HG02623 (cell line): ENCODE data around the gene DOCK1.
"Not testable (repeated sequence)": the region's sequence is repeated elsewhere in the genome, so short reads cannot be mapped to it uniquely, and the experiment has no call there.

Experiments used
- ATAC-seq: cut with Tn5 transposase; IDR thresholded peaks from one replicate; pipeline ENCODE4 v1.9.1; 2021; ENCODE audit warnings: moderate library complexity; ENCODE audit not compliant: unreplicated experiment

The DOCK1 gene

GRCh38 chr10:126904818-126905701 lies at the start of gene DOCK1:
TSS of gene DOCK1 (plus strand) at chr10:126905428. CDS start at chr10:126905518, 90 bp downstream.
- no peak for ATAC-seq

DNA sequence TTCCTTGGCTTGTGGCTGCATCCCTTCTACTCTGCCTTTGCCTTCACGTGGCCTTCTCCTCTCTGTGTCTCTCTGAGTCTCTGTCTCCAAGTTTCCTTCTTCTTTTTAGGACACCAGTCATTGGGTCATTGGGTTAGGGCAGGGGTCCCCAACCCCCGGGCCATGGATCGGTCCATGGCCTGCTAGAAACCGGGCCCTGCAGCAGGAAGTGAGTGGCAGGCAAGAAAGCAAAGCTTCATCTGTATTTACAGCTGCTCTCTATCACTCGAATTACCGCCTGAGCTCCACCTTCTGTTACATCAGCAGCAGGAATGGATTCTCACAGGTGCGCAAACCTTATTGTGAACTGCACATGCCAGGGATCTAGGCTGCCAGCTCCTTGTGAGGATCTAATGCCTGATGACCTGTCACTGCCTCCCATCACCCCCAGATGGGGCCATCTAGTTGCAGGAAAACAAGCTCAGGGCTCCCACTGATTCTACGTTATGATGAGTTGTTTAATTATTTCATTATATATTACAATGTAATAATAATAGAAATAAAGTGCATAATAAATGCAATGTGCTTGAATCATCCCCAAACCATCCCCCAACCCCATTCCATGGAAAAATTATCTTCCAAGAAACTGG lies 47.9 kb upstream of the DOCK1 start:
- no peak for ATAC-seq

DNA sequence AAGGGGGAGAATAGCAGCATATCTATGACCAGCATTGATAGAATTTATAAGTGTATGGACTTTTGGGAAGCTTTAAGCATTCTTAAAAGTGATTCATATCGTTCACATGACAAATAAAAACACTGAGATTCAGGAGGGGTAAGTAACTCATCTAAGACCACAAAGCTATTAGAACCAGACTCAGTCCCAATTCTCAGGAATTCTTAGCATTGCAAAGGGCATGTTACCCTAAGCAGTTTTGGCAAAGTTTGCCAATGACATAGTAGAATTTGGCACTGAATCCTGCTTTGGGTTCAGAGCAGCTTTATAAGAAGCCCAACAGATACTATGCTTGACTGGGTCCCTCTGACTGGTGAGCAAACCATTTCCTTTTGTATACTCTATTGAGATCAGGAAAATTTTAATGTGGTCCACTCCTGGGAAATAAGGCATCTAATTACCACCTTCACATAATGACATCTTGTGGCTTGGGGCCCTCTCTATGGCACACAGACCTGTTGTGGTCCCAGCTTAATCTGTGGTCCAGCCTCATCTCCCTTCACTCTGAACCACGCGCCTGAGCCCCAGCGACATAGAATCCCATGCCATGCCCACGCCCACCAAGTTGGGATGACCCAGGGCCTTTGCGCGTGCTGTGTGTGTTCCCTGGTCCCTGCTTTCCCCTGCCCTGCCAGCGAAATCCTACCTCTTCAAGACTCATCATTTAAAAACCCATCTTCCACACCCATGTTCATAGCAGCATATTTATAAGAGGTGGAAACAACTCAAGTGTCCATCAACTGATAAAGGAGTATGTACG lies 37.5 kb upstream of the DOCK1 start:
- no peak for ATAC-seq

GRCh38 chr10:126868371-126868770 lies 36.9 kb upstream of the DOCK1 start:
- ATAC-seq, result no peak

DNA sequence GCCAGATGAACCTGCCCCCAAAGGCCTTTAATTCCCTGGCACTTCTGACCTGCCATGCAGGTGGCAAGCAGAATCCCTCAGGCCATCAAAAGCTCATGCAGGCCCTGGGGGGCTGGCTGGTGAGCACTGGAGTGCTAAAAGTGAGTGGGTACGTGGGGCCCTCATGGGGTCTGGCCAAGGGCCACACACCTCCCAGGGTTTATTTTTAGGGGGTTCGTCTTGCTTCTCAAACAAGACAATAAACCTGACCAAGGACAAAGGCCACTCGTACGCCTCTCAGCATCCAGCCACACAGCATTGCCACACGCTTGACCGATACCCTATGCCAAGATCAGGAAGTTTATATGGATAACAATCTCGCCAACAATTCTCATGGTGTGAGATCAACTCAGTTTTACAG lies 33.1 kb upstream of the DOCK1 start:
- no peak for ATAC-seq

- no peak for ATAC-seq
Measured at GRCh38 chr10:126872768-126873167, 32.5 kb upstream of the DOCK1 start.

DNA sequence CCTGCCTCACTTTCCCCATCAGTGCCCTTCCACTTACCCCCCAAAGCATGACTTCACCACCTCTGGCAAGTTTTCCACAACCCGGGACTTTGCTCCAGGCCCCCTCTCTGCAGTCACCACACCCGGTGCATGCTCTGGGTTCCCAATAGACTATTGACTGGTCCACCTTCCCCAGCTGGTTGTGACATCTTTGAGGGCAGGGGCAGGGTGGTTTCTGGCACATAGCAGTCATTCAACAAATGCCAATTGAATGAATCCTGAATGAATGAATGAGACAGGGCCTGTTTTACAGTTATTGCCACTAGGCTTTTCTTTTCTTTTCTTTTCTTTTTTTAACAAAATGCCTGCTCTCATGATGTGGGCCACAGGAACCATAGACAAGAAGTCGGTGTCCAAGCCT lies 28.8 kb upstream of the DOCK1 start:
- no peak for ATAC-seq

GRCh38 chr10:126877390-126877789 lies 27.8 kb upstream of the DOCK1 start:
- no peak for ATAC-seq

DNA sequence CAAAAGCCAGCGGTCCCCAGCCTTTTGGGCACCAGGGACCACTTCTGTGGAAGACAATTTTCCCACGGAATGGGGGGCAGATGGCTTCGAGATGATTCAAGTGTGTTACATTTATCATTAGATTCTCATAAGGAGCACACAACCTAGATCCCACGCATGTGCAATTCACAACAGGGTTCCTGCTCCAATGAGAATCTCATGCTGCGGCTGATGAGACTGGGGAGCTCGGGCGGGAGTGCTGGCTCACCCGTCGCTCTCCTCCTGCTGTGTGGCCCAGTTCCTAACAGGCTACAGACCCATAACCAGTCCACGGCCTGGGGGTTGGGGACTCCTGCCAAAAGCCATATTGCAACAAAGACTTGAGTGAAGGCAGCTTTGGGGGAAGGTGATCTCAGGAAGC lies 26.6 kb upstream of the DOCK1 start:
- ATAC-seq, result no peak

- no peak for ATAC-seq
Measured at GRCh38 chr10:126880926-126881325, 24.3 kb upstream of the DOCK1 start.

DNA sequence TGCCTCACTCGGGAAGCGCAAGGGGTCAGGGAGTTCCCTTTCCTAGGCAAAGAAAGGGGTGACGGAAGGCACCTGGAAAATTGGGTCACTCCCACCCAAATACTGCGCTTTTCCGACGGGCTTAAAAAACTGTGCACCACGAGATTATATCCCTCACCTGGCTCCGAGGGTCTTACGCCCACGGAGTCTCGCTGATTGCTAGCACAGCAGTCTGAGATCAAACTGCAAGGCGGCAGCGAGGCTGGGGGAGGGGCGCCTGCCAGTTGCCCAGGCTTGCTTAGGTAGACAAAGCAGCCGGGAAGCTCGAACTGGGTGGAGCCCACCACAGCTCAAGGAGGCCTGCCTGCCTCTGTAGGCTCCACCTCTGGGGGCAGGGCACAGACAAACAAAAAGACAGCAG lies 23.2 kb upstream of the DOCK1 start:
- ATAC-seq, result not testable (repeated sequence)

GRCh38 chr10:126888436-126888835 lies 16.8 kb upstream of the DOCK1 start:
- ATAC-seq, result not testable (repeated sequence)

DNA sequence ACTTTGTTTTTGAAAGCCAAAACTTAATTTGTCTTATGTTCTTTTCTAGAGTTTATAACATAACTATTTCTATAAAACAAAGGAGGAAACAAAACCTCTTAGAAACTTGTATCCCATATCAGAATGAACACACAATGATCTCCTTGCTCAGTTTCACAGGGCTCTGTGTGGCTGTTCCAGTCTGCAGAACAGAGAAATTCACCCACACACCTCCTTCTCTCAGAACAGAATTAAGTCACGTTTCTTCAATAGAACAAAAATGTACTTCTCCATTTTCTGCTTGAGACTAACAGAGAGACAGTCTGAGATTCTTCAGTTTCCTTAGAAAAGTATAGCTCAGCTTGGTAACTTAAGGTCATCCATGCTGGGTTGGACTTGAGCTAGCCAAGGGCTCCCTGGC lies 15.8 kb upstream of the DOCK1 start:
- no peak for ATAC-seq

- ATAC-seq, result not testable (repeated sequence)
Measured at GRCh38 chr10:126890797-126891196, 14.4 kb upstream of the DOCK1 start.

GRCh38 chr10:126892226-126893175 lies 12.7 kb upstream of the DOCK1 start:
- no peak for ATAC-seq

DNA sequence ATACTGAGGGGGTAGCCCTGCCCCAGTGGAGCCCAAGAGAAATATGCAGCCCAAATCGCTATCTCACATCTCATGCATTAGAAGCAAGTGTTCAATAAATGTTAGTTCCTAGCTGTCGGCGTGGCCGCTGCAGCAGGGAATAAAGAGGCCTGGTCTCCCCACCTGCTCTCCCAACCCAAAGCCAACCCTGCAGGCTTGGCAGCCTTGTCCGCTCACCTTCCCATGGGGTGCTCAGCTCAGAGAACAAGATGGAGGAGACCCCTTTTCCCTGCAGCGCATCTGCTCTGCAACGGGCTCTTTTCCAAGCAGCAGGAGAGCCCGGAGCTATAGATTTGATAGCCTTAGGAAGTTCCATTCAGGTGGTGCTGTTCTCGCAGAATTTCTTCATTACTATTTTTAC lies 12.0 kb upstream of the DOCK1 start:
- no peak for ATAC-seq

- no peak for ATAC-seq
Measured at GRCh38 chr10:126893841-126894240, 11.4 kb upstream of the DOCK1 start.

DNA sequence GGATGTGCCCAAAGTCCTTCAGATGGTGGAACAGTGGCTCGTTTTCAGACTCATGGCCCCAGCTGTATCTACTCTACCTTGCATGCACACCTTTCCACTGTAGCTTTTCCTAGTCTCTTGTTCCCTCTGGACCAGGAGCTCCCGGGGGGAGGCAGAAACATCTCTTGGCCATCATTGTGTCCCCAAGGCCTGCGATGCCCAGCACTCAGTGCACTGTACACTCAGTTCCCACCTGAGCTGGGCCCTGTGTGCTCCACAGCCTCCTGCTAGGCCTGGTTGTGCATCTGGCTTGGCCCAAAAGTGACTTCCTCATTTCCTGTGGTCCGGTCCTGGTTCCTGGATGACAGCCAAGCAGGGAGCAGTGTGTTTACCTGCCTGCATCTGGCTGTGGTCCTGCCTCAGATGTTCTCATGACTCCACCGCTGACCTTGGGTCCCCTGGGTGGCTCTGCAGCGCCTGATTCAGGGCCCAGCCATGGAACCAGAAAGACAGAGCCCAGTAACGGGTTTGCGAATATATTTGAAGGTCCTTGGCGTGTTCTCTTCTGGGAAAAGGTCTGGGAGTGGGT lies 9.9 kb upstream of the DOCK1 start:
- no peak for ATAC-seq

- ATAC-seq, result no peak
Measured at GRCh38 chr10:126898460-126898859, 6.8 kb upstream of the DOCK1 start.

DNA sequence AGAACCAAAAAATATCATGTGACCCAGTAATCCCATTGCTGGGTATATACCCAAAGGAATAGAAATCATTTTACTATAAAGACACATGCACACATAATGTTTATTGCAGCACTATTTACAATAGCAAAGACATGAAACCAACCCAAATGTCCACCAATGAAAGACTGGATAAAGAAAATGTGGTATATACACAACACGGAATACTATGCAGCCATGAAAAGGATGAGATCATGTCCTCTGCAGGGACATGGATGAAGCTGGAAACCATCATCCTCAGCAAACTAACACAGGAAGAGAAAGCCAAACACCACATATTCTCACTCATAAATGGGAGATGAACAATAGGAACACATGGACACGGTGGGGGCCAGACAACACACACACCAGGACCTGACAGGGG lies 5.7 kb upstream of the DOCK1 start:
- not testable (repeated sequence) for ATAC-seq
